K562 (cell line): ENCODE data around the gene CDC42EP5. TPM values are rescaled to one million over a fixed set of nuclear protein-coding genes. Genes with fewer than 3 reads are reported as not detected.

Experiments
- ATF2 ChIP-seq: sonication (generic); formaldehyde crosslinking; IDR thresholded peaks from 2 replicates; pipeline ENCODE4 v1.8.1; 2022; ENCODE audit warnings: missing genetic modification reagents
- FIP1L1 ChIP-seq: fragments of 200-400 bp; formaldehyde crosslinking; IDR thresholded peaks from 2 replicates; pipeline ENCODE4 v1.6.1; 2018; ENCODE audit warnings: mild to moderate bottlenecking, low read depth, low read length; ENCODE audit not compliant: poor library complexity, severe bottlenecking
- FOSL1 ChIP-seq: fragments of 200-800 bp; sonication (Bioruptor generic); conservative IDR thresholded peaks from 2 replicates; pipeline ENCODE4 v1.6.1; 2016; ENCODE audit warnings: missing genetic modification characterization, missing compliant biosample characterization
- GATAD2A ChIP-seq: fragments of 450-650 bp; IDR thresholded peaks from 2 replicates; pipeline ENCODE4 v1.6.1; 2017
- HCFC1 ChIP-seq: IDR thresholded peaks from 2 replicates; pipeline ENCODE4 v1.6.1; 2012; ENCODE audit warnings: low read depth, low read length, improper control_type of control experiment
- HNRNPH1 ChIP-seq: fragments of 200-400 bp; formaldehyde crosslinking; optimal IDR thresholded peaks from 2 replicates; pipeline ENCODE3; 2017; ENCODE audit warnings: low read depth, mild to moderate bottlenecking, low read length, moderate library complexity
- MYBL2 ChIP-seq, 2 experiments: fragments of 450-650 bp in 1 of 2; sonication (generic) in 1 of 2; formaldehyde crosslinking in 1 of 2; IDR thresholded peaks; 2 replicates each; pipeline versions ENCODE4 v1.6.1 to v1.8.1; 2017 to 2022; ENCODE audit warnings: borderline replicate concordance in 1 of 2, inconsistent platforms in 1 of 2, low read depth in 1 of 2, mild to moderate bottlenecking in 1 of 2, missing genetic modification reagents in 1 of 2, moderate library complexity in 1 of 2
- SNIP1 ChIP-seq: fragments of 450-650 bp; IDR thresholded peaks from 2 replicates; pipeline ENCODE4 v1.7.1; 2017; ENCODE audit warnings: low read depth, mild to moderate bottlenecking
- TAF1 ChIP-seq: IDR thresholded peaks from 2 replicates; pipeline ENCODE4 v1.6.1; 2011; ENCODE audit warnings: mild to moderate bottlenecking, low read length, moderate library complexity; ENCODE audit not compliant: insufficient read depth, control insufficient read depth, severe bottlenecking; ENCODE audit errors: extremely low read depth
- TBL1XR1 ChIP-seq, 2 experiments: IDR thresholded peaks; 2 replicates each; pipeline ENCODE4 v1.6.1; 2012; ENCODE audit warnings: improper control_type of control experiment in 2 of 2, low read length in 2 of 2, mild to moderate bottlenecking in 1 of 2
- TCF3 ChIP-seq: sonication (generic); formaldehyde crosslinking; IDR thresholded peaks from 2 replicates; pipeline ENCODE4 v1.4.0; 2020; ENCODE audit warnings: mild to moderate bottlenecking, missing genetic modification reagents
- TRIM28 ChIP-seq: fragments of 450-650 bp; IDR thresholded peaks from 2 replicates; pipeline ENCODE4 v1.6.1; 2017
- U2AF2 ChIP-seq: fragments of 200-400 bp; formaldehyde crosslinking; optimal IDR thresholded peaks from 2 replicates; pipeline ENCODE3; 2017; ENCODE audit warnings: low read depth, mild to moderate bottlenecking, low read length
- ZBTB12 ChIP-seq: fragments of 250-450 bp; sonication (Bioruptor Pico); IDR thresholded peaks from 2 replicates; pipeline ENCODE4 v1.4.0; 2020
- ZBTB43 ChIP-seq: sonication (generic); formaldehyde crosslinking; IDR thresholded peaks from 2 replicates; pipeline ENCODE4 v1.8.0; 2023; ENCODE audit warnings: mild to moderate bottlenecking, missing genetic modification reagents
- ZNF133 ChIP-seq: fragments of 250-450 bp; sonication (Bioruptor Pico); IDR thresholded peaks from 2 replicates; pipeline ENCODE4 v1.4.0; 2020; ENCODE audit warnings: mild to moderate bottlenecking
- ZNF384 ChIP-seq: IDR thresholded peaks from 2 replicates; pipeline ENCODE4 v1.6.1; 2012; ENCODE audit warnings: low read depth, low read length, improper control_type of control experiment
- ZNF431 ChIP-seq: sonication (generic); formaldehyde crosslinking; IDR thresholded peaks from 2 replicates; pipeline ENCODE4 v1.8.0; 2022; ENCODE audit warnings: mild to moderate bottlenecking, missing genetic modification reagents
- polyA plus RNA-seq, 8 experiments: library from polyadenylated mRNA; depleted of rRNA in 4 of 8; stranded (reverse) in 5 of 8; unstranded in 3 of 8; fragments of >200 nt; fragmentation: Nextera tagmentation in 2 of 8; fragmentation: Illumina TruSeq in 1 of 8; extraction: Ambion mirVana in 2 of 8; extraction: Trizol in 1 of 8; gene quantifications; 2 replicates each; pipeline versions ENCODE4 v1.2.1 to v1.2.3, GENCODE V29; 2011 to 2014; ENCODE audit warnings: inconsistent platforms in 1 of 8, missing spikeins in 1 of 8
- total RNA-seq, 7 experiments: library from RNA; depleted of rRNA in 6 of 7; stranded (reverse); fragments of >200 nt in 6 of 7; fragmentation: Illumina TruSeq in 2 of 7; extraction: Trizol in 2 of 7; gene quantifications; 2 replicates each; pipeline versions ENCODE4 v1.2.1 to v1.2.3, GENCODE V29; 2011 to 2021; ENCODE audit warnings: low replicate concordance in 1 of 7

Gene CDC42EP5
- total and polyA plus RNA-seq, 9 of the 15 experiments (the other 6 are each of a cell fraction or from before 2014, with no cell fraction given), result 0.15 to 0.38 TPM; not detected in 7

- peak; percentile 66 for TF ChIP-seq TAF1
- TF ChIP-seq ZNF384, result peak; percentile 84
- TF ChIP-seq TBL1XR1 (IDR thresholded peaks at IDR 0.05; ENCODE audit: low read length in 2 of 2), result peak in 1 of 2 experiments; percentile 68; a peak in 2 of 4 replicates
- 0 out of 2 replicates have a peak, but pooled peaks have one; percentile 17 for TF ChIP-seq TRIM28
- no peak for TF ChIP-seq SNIP1
- TF ChIP-seq ZNF133 (CRISPR knock-in tag), result 0 out of 2 replicates have a peak, but pooled peaks have one; percentile 4
- no peak for TF ChIP-seq ZBTB43
- TF ChIP-seq HCFC1, result peak; percentile 39; the same call in 1 of the 2 replicates
- TF ChIP-seq TCF3, result peak; percentile 39; the same call in 1 of the 2 replicates
- no peak for TF ChIP-seq U2AF2
- no peak for TF ChIP-seq HNRNPH1
- peak; percentile 76 for TF ChIP-seq FIP1L1
- peak; percentile 90 for TF ChIP-seq ZBTB12
- no peak for TF ChIP-seq MYBL2 (IDR thresholded peaks at IDR 0.05; ENCODE audit: low read depth)
- no peak for TF ChIP-seq MYBL2 (CRISPR knock-in tag; IDR thresholded peaks at IDR 0.05; ENCODE audit: borderline replicate concordance)
- peak; percentile 64; the same call in 1 of the 2 replicates for TF ChIP-seq ATF2 (CRISPR knock-in tag)
- no peak; the same call in 1 of the 2 replicates for TF ChIP-seq GATAD2A
- peak; percentile 75 for TF ChIP-seq FOSL1 (tag)
- no peak for TF ChIP-seq ZNF431
Measured at GRCh38 chr19:54448774-54449700, 24.1 kb downstream of the CDC42EP5 start, which contains the start of gene LENG8 (continued).
